ENCODE data around the gene OMP.

OMP gene

GRCh38 chr11:77149716-77150392 lies 47.2 kb downstream of the OMP start:
- ChIA-PET CTCF (interaction anchor here (1.6 kb wide), 1 partner anchor 21 kb away, joined by 5 read pairs; the partner anchor contains the start of gene MYO7A), POLR2A (no interaction called here)
- no peak for DNase-seq (ENCODE audit: extremely low spot score)
- TF ChIP-seq ZNF384 (IDR thresholded peaks at IDR 0.05) (no peak), FOXK2 (IDR thresholded peaks at IDR 0.05) (no peak), NFRKB (IDR thresholded peaks at IDR 0.05) (no peak), CTBP1 (IDR thresholded peaks at IDR 0.05; ENCODE audit: borderline replicate concordance) (no peak), L3MBTL2 (conservative IDR thresholded peaks at IDR 0.05) (no peak), BHLHE40 (IDR thresholded peaks at IDR 0.05; ENCODE audit: borderline replicate concordance) (no peak), TARDBP (IDR thresholded peaks at IDR 0.05) (no peak), ELF4 (IDR thresholded peaks at IDR 0.05) (no peak), HDGF (IDR thresholded peaks at IDR 0.05; ENCODE audit: borderline replicate concordance) (no peak)

GRCh38 chr11:77150836-77151235 lies 48.2 kb downstream of the OMP start:
- TF ChIP-seq SUZ12 (IDR thresholded peaks at IDR 0.05) (no peak), ZNF384 (IDR thresholded peaks at IDR 0.05) (no peak), ELF4 (IDR thresholded peaks at IDR 0.05) (no peak), FOXK2 (IDR thresholded peaks at IDR 0.05) (no peak), PKNOX1 (IDR thresholded peaks at IDR 0.05) (no peak), TARDBP (IDR thresholded peaks at IDR 0.05) (no peak), FOXM1 (IDR thresholded peaks at IDR 0.05; ENCODE audit: borderline replicate concordance) (no peak), HDGF (IDR thresholded peaks at IDR 0.05; ENCODE audit: borderline replicate concordance) (no peak), L3MBTL2 (conservative IDR thresholded peaks at IDR 0.05) (no peak), NFRKB (IDR thresholded peaks at IDR 0.05) (no peak), FOXA1 (IDR thresholded peaks at IDR 0.05) (no peak), CTBP1 (IDR thresholded peaks at IDR 0.05; ENCODE audit: borderline replicate concordance) (no peak)
- CTCF ChIA-PET: interaction anchor here (1.6 kb wide), 1 partner anchor 22 kb away, joined by 5 read pairs; the partner anchor contains the start of gene MYO7A
- DNase-seq (ENCODE audit: extremely low spot score): no peak
- POLR2A ChIA-PET: no interaction called here

GRCh38 chr11:77151804-77152509 lies 49.3 kb downstream of the OMP start:
- POLR2A ChIA-PET: no interaction called here
- CTCF ChIA-PET: no interaction called here
- DNase-seq (ENCODE audit: extremely low spot score): no peak
- no peak for TF ChIP-seq ZNF384 (IDR thresholded peaks at IDR 0.05)
- TF ChIP-seq ARNT (IDR thresholded peaks at IDR 0.05): no peak
- no peak for TF ChIP-seq SUZ12 (IDR thresholded peaks at IDR 0.05)
- no peak for TF ChIP-seq NFRKB (IDR thresholded peaks at IDR 0.05)
- no peak for TF ChIP-seq L3MBTL2 (conservative IDR thresholded peaks at IDR 0.05)
- TF ChIP-seq ELF4 (IDR thresholded peaks at IDR 0.05): no peak
- no peak for TF ChIP-seq SP1 (IDR thresholded peaks at IDR 0.05)
- TF ChIP-seq FOXA1 (IDR thresholded peaks at IDR 0.05): no peak
- TF ChIP-seq PKNOX1 (IDR thresholded peaks at IDR 0.05): no peak
- no peak for TF ChIP-seq CTBP1 (IDR thresholded peaks at IDR 0.05; ENCODE audit: borderline replicate concordance)
- no peak for TF ChIP-seq TARDBP (IDR thresholded peaks at IDR 0.05)
- no peak for TF ChIP-seq FOXK2 (IDR thresholded peaks at IDR 0.05)
- no peak for TF ChIP-seq LEF1 (IDR thresholded peaks at IDR 0.05; ENCODE audit: borderline replicate concordance)
- no peak for TF ChIP-seq FOXM1 (IDR thresholded peaks at IDR 0.05; ENCODE audit: borderline replicate concordance)
- no peak for TF ChIP-seq HDGF (IDR thresholded peaks at IDR 0.05; ENCODE audit: borderline replicate concordance)
- TF ChIP-seq BHLHE40 (IDR thresholded peaks at IDR 0.05; ENCODE audit: borderline replicate concordance): no peak

- ChIA-PET CTCF (no interaction called here), POLR2A (no interaction called here)
- no peak for DNase-seq (ENCODE audit: extremely low spot score)
- TF ChIP-seq TARDBP (IDR thresholded peaks at IDR 0.05): no peak
- no peak for TF ChIP-seq NFRKB (IDR thresholded peaks at IDR 0.05)
- TF ChIP-seq ELF4 (IDR thresholded peaks at IDR 0.05): no peak
- TF ChIP-seq CTBP1 (IDR thresholded peaks at IDR 0.05; ENCODE audit: borderline replicate concordance): no peak
- TF ChIP-seq SUZ12 (IDR thresholded peaks at IDR 0.05): no peak
- TF ChIP-seq L3MBTL2 (conservative IDR thresholded peaks at IDR 0.05): no peak
- no peak for TF ChIP-seq BHLHE40 (IDR thresholded peaks at IDR 0.05; ENCODE audit: borderline replicate concordance)
- no peak for TF ChIP-seq FOXK2 (IDR thresholded peaks at IDR 0.05)
- no peak for TF ChIP-seq LEF1 (IDR thresholded peaks at IDR 0.05; ENCODE audit: borderline replicate concordance)
- TF ChIP-seq SP1 (IDR thresholded peaks at IDR 0.05): no peak
- no peak for TF ChIP-seq PKNOX1 (IDR thresholded peaks at IDR 0.05)
- TF ChIP-seq HDGF (IDR thresholded peaks at IDR 0.05; ENCODE audit: borderline replicate concordance): no peak
- TF ChIP-seq FOXM1 (IDR thresholded peaks at IDR 0.05; ENCODE audit: borderline replicate concordance): no peak
- no peak for TF ChIP-seq ARNT (IDR thresholded peaks at IDR 0.05)
- no peak for TF ChIP-seq FOXA1 (IDR thresholded peaks at IDR 0.05)
- no peak for TF ChIP-seq ZNF384 (IDR thresholded peaks at IDR 0.05)
Observed at GRCh38 chr11:77152846-77153245, 50.2 kb downstream of the OMP start.

Measured in HEK293T (cell line).